ENCODE results near the gene HSPA1B. TPM values are rescaled to one million over a fixed set of nuclear protein-coding genes. Genes with fewer than 3 reads are reported as not detected.
"Not testable (repeated sequence)": the region's sequence is repeated elsewhere in the genome, so short reads cannot be mapped to it uniquely, and the experiment has no call there.

HSPA1B gene
- total RNA-seq, 1 donor from 2014 or later: 65.8 TPM

- no peak for DNase-seq (ENCODE audit: extremely low spot score, unreplicated experiment)
- Mint-ChIP-seq H3K27me3 (ENCODE audit: unreplicated experiment) (no peaks in the 10 kb centered on the region), H3K36me3 (ENCODE audit: unreplicated experiment) (peaks cover 1% of the 10 kb centered on the region), H3K27ac (ENCODE audit: unreplicated experiment) (no peak overlapping the region), H3K4me3 (ENCODE audit: unreplicated experiment) (no peak overlapping the region), H3K9me3 (ENCODE audit: unreplicated experiment) (peaks cover 5% of the 10 kb centered on the region), H3K4me1 (ENCODE audit: unreplicated experiment) (no peaks in the 10 kb centered on the region)
- no peak for TF ChIP-seq CTCF (IDR thresholded peaks at IDR 0.05)
These were observed 23.4 kb downstream of the HSPA1B start for GRCh38 chr6:31850765-31851484.

- no peak for DNase-seq (ENCODE audit: extremely low spot score, unreplicated experiment)
- TF ChIP-seq CTCF (IDR thresholded peaks at IDR 0.05): no peak
These were observed 23.9 kb downstream of the HSPA1B start for GRCh38 chr6:31851485-31851832.

GRCh38 chr6:31851980-31852718 is 24.6 kb downstream of the HSPA1B start:
- H3K27ac Mint-ChIP-seq (ENCODE audit: unreplicated experiment); H3K4me3 Mint-ChIP-seq (ENCODE audit: unreplicated experiment); H3K9me3 Mint-ChIP-seq (ENCODE audit: unreplicated experiment); DNase-seq (ENCODE audit: extremely low spot score, unreplicated experiment); H3K4me1 Mint-ChIP-seq (ENCODE audit: unreplicated experiment); H3K27me3 Mint-ChIP-seq (ENCODE audit: unreplicated experiment); H3K36me3 Mint-ChIP-seq (ENCODE audit: unreplicated experiment): not testable (repeated sequence)

More at GRCh38 chr6:31851485-31851832, 23.9 kb downstream of the HSPA1B start:
- H3K27me3 Mint-ChIP-seq (ENCODE audit: unreplicated experiment): no peaks in the 10 kb centered on the region
- peaks cover 1% of the 10 kb centered on the region for H3K36me3 Mint-ChIP-seq (ENCODE audit: unreplicated experiment)
- no peaks in the 10 kb centered on the region for H3K4me1 Mint-ChIP-seq (ENCODE audit: unreplicated experiment)
- peaks cover 5% of the 10 kb centered on the region for H3K9me3 Mint-ChIP-seq (ENCODE audit: unreplicated experiment)
- no peak overlapping the region for H3K27ac Mint-ChIP-seq (ENCODE audit: unreplicated experiment)
- H3K4me3 Mint-ChIP-seq (ENCODE audit: unreplicated experiment): no peak overlapping the region

GRCh38 chr6:31857774-31858173 is 30.2 kb downstream of the HSPA1B start:
- DNase-seq (ENCODE audit: extremely low spot score, unreplicated experiment); H3K9me3 Mint-ChIP-seq (ENCODE audit: unreplicated experiment); H3K27ac Mint-ChIP-seq (ENCODE audit: unreplicated experiment); H3K4me3 Mint-ChIP-seq (ENCODE audit: unreplicated experiment); H3K27me3 Mint-ChIP-seq (ENCODE audit: unreplicated experiment): not testable (repeated sequence)
- Mint-ChIP-seq H3K4me1 (ENCODE audit: unreplicated experiment) (peaks cover 14% of the 10 kb centered on the region), H3K36me3 (ENCODE audit: unreplicated experiment) (peaks cover 30% of the 10 kb centered on the region)

- Mint-ChIP-seq H3K27me3 (ENCODE audit: unreplicated experiment) (no peaks in the 10 kb centered on the region), H3K4me3 (ENCODE audit: unreplicated experiment) (no peak overlapping the region), H3K27ac (ENCODE audit: unreplicated experiment) (no peak overlapping the region), H3K9me3 (ENCODE audit: unreplicated experiment) (no peaks in the 10 kb centered on the region), H3K4me1 (ENCODE audit: unreplicated experiment) (peaks cover 15% of the 10 kb centered on the region), H3K36me3 (ENCODE audit: unreplicated experiment) (peaks cover 30% of the 10 kb centered on the region)
- TF ChIP-seq CTCF (IDR thresholded peaks at IDR 0.05): no peak
- DNase-seq (ENCODE audit: extremely low spot score, unreplicated experiment): no peak
These were observed 31.2 kb downstream of the HSPA1B start for GRCh38 chr6:31858707-31859106.

- H3K9me3 Mint-ChIP-seq (ENCODE audit: unreplicated experiment): no peaks in the 10 kb centered on the region
- H3K4me3 Mint-ChIP-seq (ENCODE audit: unreplicated experiment): no peak overlapping the region
- H3K4me1 Mint-ChIP-seq (ENCODE audit: unreplicated experiment): peaks cover 19% of the 10 kb centered on the region
- TF ChIP-seq CTCF (IDR thresholded peaks at IDR 0.05): no peak
- H3K27ac Mint-ChIP-seq (ENCODE audit: unreplicated experiment): no peak overlapping the region
- H3K27me3 Mint-ChIP-seq (ENCODE audit: unreplicated experiment): no peaks in the 10 kb centered on the region
- H3K36me3 Mint-ChIP-seq (ENCODE audit: unreplicated experiment): peaks cover 30% of the 10 kb centered on the region
- no peak for DNase-seq (ENCODE audit: extremely low spot score, unreplicated experiment)
These were observed 32.4 kb downstream of the HSPA1B start for GRCh38 chr6:31859923-31860322.
